ENCODE measurements around the gene FAM20A. TPM values are rescaled to one million over a fixed set of nuclear protein-coding genes. Genes with fewer than 3 reads are reported as not detected.

The FAM20A gene
- total RNA-seq, 1 experiment from 2014 or later: 0.11 TPM

DNA sequence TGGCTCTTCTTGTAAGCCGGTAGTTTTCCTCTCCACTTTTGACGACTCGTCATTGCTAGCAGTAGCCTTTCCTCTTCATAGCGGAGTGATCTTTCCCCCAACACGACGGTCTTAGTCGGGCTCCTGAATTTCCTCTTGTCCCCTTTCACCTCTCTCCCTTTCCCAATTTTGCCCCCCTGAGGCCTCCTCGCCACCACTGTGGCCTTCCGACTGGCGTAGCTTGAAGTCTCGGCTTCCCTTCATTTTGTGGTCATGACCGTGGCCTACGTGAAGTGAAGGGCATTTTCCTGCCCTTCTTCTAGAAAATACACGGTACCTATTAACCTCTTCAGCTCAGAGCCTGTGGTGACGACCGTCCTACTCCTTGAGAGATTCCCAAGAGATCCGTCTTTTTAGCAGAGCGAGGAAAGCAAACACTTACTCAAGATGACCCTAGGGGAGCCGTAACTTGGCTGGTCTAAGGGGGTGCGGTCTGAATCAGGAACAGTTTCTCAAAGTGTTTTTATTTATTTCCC lies 88.2 kb downstream of the FAM20A start:
- H3K79me2 ChIP-seq (ENCODE audit: low read length): peaks cover 58% of the 10 kb centered on the region
- H3K9me3 ChIP-seq (ENCODE audit: low read length): no peaks in the 10 kb centered on the region
- peaks cover 45% of the 10 kb centered on the region for H3K4me1 ChIP-seq (ENCODE audit: insufficient read depth, low read length)
- DNase-seq: peak; percentile 44
- ChIA-PET POLR2A (ENCODE audit: unreplicated experiment) (interaction anchor here (0.6 kb wide), 1 partner anchor 9 kb away, joined by 3 read pairs; no protein-coding TSS in a partner anchor), CTCF (interaction anchor here (0.8 kb wide), 1 partner anchor 122 kb away, joined by 3 read pairs; no protein-coding TSS in a partner anchor)
- H3K36me3 ChIP-seq (ENCODE audit: low read depth, low read length): peaks cover 29% of the 10 kb centered on the region
- H2AFZ ChIP-seq (ENCODE audit: low read length): no peak overlapping the region; the same call in 1 of the 2 replicates
- peak; percentile 7; the same call in 1 of the 2 replicates for ATAC-seq
- TF ChIP-seq EZH2phosphoT487 (IDR thresholded peaks at IDR 0.05; ENCODE audit: borderline replicate concordance, low read length) (no peak), EZH2 (IDR thresholded peaks at IDR 0.05; ENCODE audit: low read length, unreplicated experiment) (no peak)
- TF ChIP-seq, protein P1, sequence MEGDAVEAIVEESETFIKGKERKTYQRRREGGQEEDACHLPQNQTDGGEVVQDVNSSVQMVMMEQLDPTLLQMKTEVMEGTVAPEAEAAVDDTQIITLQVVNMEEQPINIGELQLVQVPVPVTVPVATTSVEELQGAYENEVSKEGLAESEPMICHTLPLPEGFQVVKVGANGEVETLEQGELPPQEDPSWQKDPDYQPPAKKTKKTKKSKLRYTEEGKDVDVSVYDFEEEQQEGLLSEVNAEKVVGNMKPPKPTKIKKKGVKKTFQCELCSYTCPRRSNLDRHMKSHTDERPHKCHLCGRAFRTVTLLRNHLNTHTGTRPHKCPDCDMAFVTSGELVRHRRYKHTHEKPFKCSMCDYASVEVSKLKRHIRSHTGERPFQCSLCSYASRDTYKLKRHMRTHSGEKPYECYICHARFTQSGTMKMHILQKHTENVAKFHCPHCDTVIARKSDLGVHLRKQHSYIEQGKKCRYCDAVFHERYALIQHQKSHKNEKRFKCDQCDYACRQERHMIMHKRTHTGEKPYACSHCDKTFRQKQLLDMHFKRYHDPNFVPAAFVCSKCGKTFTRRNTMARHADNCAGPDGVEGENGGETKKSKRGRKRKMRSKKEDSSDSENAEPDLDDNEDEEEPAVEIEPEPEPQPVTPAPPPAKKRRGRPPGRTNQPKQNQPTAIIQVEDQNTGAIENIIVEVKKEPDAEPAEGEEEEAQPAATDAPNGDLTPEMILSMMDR (conservative IDR thresholded peaks at IDR 0.05; ENCODE audit: low read depth, low read length): no peak
- no peaks in the 10 kb centered on the region for H3K27me3 ChIP-seq (ENCODE audit: low read length)
- no peaks in the 10 kb centered on the region for H3K9me2 ChIP-seq (replicated peaks; ENCODE audit: low read length)
- peak overlapping the region; percentile 84 for H3K27ac ChIP-seq (ENCODE audit: low read length)
- H3K9ac ChIP-seq (ENCODE audit: low read length): peak overlapping the region; percentile 89
- peak overlapping the region; percentile 86 for H3K4me3 ChIP-seq (ENCODE audit: low read length)
- peak overlapping the region; percentile 87 for H3K4me2 ChIP-seq (ENCODE audit: low read length)
- no peaks in the 10 kb centered on the region for H3F3A ChIP-seq (ENCODE audit: low read length, unreplicated experiment)
- BruUV-seq (replicated peaks): TSS peak; percentile 36
- peaks cover 37% of the 10 kb centered on the region for H4K20me1 ChIP-seq (ENCODE audit: low read length)
- intact Hi-C loops (cut with micrococcal nuclease): loop anchor here (2.0 kb wide), 2 partner anchors 56 to 246 kb away; partner anchors contain the start of gene WIPI1

DNA sequence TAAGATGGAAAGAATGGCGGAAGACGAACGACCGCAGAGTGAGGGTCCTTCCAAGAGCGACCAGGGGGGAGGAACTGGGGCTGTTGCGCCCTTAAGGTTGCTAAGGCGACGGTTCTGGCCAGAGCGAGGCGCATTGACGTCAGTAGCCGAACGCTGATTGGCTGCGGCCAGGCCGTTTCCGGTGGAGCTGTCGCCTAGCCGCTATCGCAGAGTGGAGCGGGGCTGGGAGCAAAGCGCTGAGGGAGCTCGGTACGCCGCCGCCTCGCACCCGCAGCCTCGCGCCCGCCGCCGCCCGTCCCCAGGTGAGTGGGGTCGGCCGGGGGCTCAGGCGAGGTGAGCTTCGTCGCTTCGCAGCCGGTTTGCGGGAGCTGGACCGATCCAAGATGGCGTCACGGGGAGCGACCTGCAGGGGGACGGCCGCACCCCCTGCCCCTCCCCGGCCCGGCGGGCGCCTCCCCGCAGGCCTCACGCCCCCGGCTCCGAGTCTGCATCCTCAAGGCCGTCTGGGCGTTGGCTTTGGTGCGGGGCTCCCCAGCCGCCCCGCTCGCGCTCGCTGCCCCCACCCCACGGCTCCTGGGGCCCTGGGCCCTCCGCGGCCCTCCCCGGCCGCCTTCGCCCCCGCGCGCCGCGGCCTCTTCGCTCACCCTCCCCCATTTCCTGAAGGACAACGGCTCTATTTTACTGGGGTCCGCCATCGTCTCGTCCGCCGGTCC lies 88.8 kb downstream of the FAM20A start, which contains the start of gene PRKAR1A:
PRKAR1A (plus strand) TSS at position 184 of the 713 bp plus-strand sequence. CDS start 2,970 bp downstream, outside the sequence.
- no peak for TF ChIP-seq EZH2phosphoT487 (IDR thresholded peaks at IDR 0.05; ENCODE audit: borderline replicate concordance, low read length)
- TF ChIP-seq, protein P1 (conservative IDR thresholded peaks at IDR 0.05; ENCODE audit: low read depth, low read length): no peak
- Histone ChIP-seq H3K9me3 (ENCODE audit: low read length) (no peaks in the 10 kb centered on the region), H3K27ac (ENCODE audit: low read length) (peak within 1 kb of the TSS; percentile 84), H3K36me3 (ENCODE audit: low read depth, low read length) (peaks cover 23% of the 10 kb centered on the region), H3K27me3 (ENCODE audit: low read length) (no peaks in the 10 kb centered on the region), H2AFZ (ENCODE audit: low read length) (peak within 1 kb of the TSS; percentile 77), H3K4me2 (ENCODE audit: low read length) (peak within 1 kb of the TSS; percentile 87), H3K79me2 (ENCODE audit: low read length) (peaks cover 52% of the 10 kb centered on the region), H3K9ac (ENCODE audit: low read length) (peak within 1 kb of the TSS; percentile 89), H3K4me1 (ENCODE audit: insufficient read depth, low read length) (peaks cover 49% of the 10 kb centered on the region), H4K20me1 (ENCODE audit: low read length) (peaks cover 37% of the 10 kb centered on the region), H3K4me3 (ENCODE audit: low read length) (peak within 1 kb of the TSS; percentile 86), H3F3A (ENCODE audit: low read length, unreplicated experiment) (no peaks in the 10 kb centered on the region), H3K9me2 (replicated peaks; ENCODE audit: low read length) (no peaks in the 10 kb centered on the region)
- ChIA-PET CTCF (interaction anchor here (0.8 to 0.9 kb wide), 2 partner anchors 22 to 122 kb away, joined by 3 to 4 read pairs; no protein-coding TSS in a partner anchor), POLR2A (ENCODE audit: unreplicated experiment) (interaction anchor here (0.5 to 0.8 kb wide), 5 partner anchors 9 to 201 kb away, joined by 3 to 27 read pairs (median 3); partner anchors contain the start of gene WIPI1)
- peak; percentile 78 for ATAC-seq
- intact Hi-C loops (cut with micrococcal nuclease): loop anchor here (2.0 kb wide), 2 partner anchors 56 to 246 kb away; partner anchors contain the start of gene WIPI1
- BruUV-seq (replicated peaks): no TSS peak
- DNase-seq: peak; percentile 97
